K562 (cell line): ENCODE results near the gene TMPO. TPM values are rescaled to one million over a fixed set of nuclear protein-coding genes. Genes with fewer than 3 reads are reported as not detected.

Source experiments
- CSDE1 ChIP-seq, 2 experiments: fragments of 450-650 bp; IDR thresholded peaks; 2 replicates each; pipeline ENCODE4 v1.6.1; 2016; ENCODE audit warnings: mild to moderate bottlenecking in 1 of 2
- EHMT2 ChIP-seq: fragments of 450-650 bp; IDR thresholded peaks from 2 replicates; pipeline ENCODE4 v1.6.1; 2018; ENCODE audit warnings: antibody characterized with exemption
- ELF2 ChIP-seq: fragments of 250-450 bp; sonication (Bioruptor Pico); IDR thresholded peaks from 2 replicates; pipeline ENCODE4 v1.5.0; 2021; ENCODE audit warnings: mild to moderate bottlenecking
- ETV1 ChIP-seq: fragments of 450-650 bp; conservative IDR thresholded peaks from 2 replicates; pipeline ENCODE4 v1.6.1; 2016; ENCODE audit warnings: missing genetic modification characterization, control low read depth, low read depth, missing compliant biosample characterization
- HDAC1 ChIP-seq, 2 experiments: fragments of 450-650 bp; IDR thresholded peaks; 2 replicates each; pipeline ENCODE4 v1.6.1; 2016 to 2017; ENCODE audit warnings: inconsistent platforms in 1 of 2, mild to moderate bottlenecking in 1 of 2, moderate library complexity in 1 of 2
- ILK ChIP-seq: fragments of 450-650 bp; IDR thresholded peaks from 2 replicates; pipeline ENCODE4 v1.6.1; 2016; ENCODE audit warnings: missing genetic modification characterization, low read depth, mild to moderate bottlenecking, missing compliant biosample characterization, moderate library complexity, borderline replicate concordance
- MBD2 ChIP-seq: sonication (generic); IDR thresholded peaks from 2 replicates; pipeline ENCODE4 v1.6.1; 2016; ENCODE audit warnings: low read depth, borderline replicate concordance
- MYNN ChIP-seq, 2 experiments: sonication (generic); formaldehyde crosslinking in 1 of 2; IDR thresholded peaks; 2 replicates each; pipeline versions ENCODE4 v1.5.0 to v1.6.1; 2016 to 2020; ENCODE audit warnings: antibody characterized with exemption in 1 of 2, missing genetic modification reagents in 1 of 2
- RBM39 ChIP-seq: fragments of 200-400 bp; formaldehyde crosslinking; optimal IDR thresholded peaks from 2 replicates; pipeline ENCODE3; 2018; ENCODE audit warnings: low read depth, low read length
- SMARCC2 ChIP-seq: fragments of 450-650 bp; IDR thresholded peaks from 2 replicates; pipeline ENCODE4 v1.6.1; 2017; ENCODE audit warnings: antibody characterized with exemption, moderate library complexity, mild to moderate bottlenecking, low read depth
- ZFX ChIP-seq: sonication (generic); formaldehyde crosslinking; IDR thresholded peaks from 2 replicates; pipeline ENCODE4 v1.8.0; 2022; ENCODE audit warnings: mild to moderate bottlenecking, missing genetic modification reagents, moderate library complexity
- ZNF133 ChIP-seq: fragments of 250-450 bp; sonication (Bioruptor Pico); IDR thresholded peaks from 2 replicates; pipeline ENCODE4 v1.4.0; 2020; ENCODE audit warnings: mild to moderate bottlenecking
- ZNF174 ChIP-seq: fragments of 250-450 bp; sonication (Bioruptor Pico); IDR thresholded peaks from 2 replicates; pipeline ENCODE4 v1.4.0; 2020; ENCODE audit warnings: mild to moderate bottlenecking
- ZNF175 ChIP-seq: fragments of 200-800 bp; sonication (Bioruptor generic); IDR thresholded peaks from 2 replicates; pipeline ENCODE4 v1.6.1; 2016; ENCODE audit warnings: low read depth, mild to moderate bottlenecking, missing genetic modification characterization, missing compliant biosample characterization
- ZNF384 ChIP-seq: IDR thresholded peaks from 2 replicates; pipeline ENCODE4 v1.6.1; 2012; ENCODE audit warnings: low read depth, low read length, improper control_type of control experiment
- polyA plus RNA-seq, 8 experiments: library from polyadenylated mRNA; depleted of rRNA in 4 of 8; stranded (reverse) in 5 of 8; unstranded in 3 of 8; fragments of >200 nt; fragmentation: Nextera tagmentation in 2 of 8; fragmentation: Illumina TruSeq in 1 of 8; extraction: Ambion mirVana in 2 of 8; extraction: Trizol in 1 of 8; gene quantifications; 2 replicates each; pipeline versions ENCODE4 v1.2.1 to v1.2.3, GENCODE V29; 2011 to 2014; ENCODE audit warnings: inconsistent platforms in 1 of 8, missing spikeins in 1 of 8
- total RNA-seq, 7 experiments: library from RNA; depleted of rRNA in 6 of 7; stranded (reverse); fragments of >200 nt in 6 of 7; fragmentation: Illumina TruSeq in 2 of 7; extraction: Trizol in 2 of 7; gene quantifications; 2 replicates each; pipeline versions ENCODE4 v1.2.1 to v1.2.3, GENCODE V29; 2011 to 2021; ENCODE audit warnings: low replicate concordance in 1 of 7
- TF ChIP-seq, protein P1 (sequence below): sonication (generic); formaldehyde crosslinking; IDR thresholded peaks from 2 replicates; pipeline ENCODE4 v1.9.0; 2022; ENCODE audit warnings: mild to moderate bottlenecking, missing genetic modification reagents
- TF ChIP-seq, protein P2 (sequence below): sonication (generic); formaldehyde crosslinking; IDR thresholded peaks from 2 replicates; pipeline ENCODE4 v1.8.1; 2023; ENCODE audit warnings: mild to moderate bottlenecking, missing genetic modification reagents
- TF ChIP-seq, protein P3 (sequence below), 2 experiments: fragments of 450-650 bp; IDR thresholded peaks; 2 replicates each; pipeline ENCODE4 v1.6.1; 2016
- TF ChIP-seq, protein P4 (sequence below): sonication (generic); formaldehyde crosslinking; IDR thresholded peaks from 2 replicates; pipeline ENCODE4 v1.8.0; 2023; ENCODE audit warnings: mild to moderate bottlenecking, missing genetic modification reagents
- TF ChIP-seq, protein P5 (sequence below): fragments of 450-650 bp; formaldehyde crosslinking; conservative IDR thresholded peaks from 2 replicates; pipeline ENCODE4 v1.4.0; 2022; ENCODE audit warnings: mild to moderate bottlenecking, missing genetic modification characterization
- TF ChIP-seq, protein P6 (sequence below): fragments of 250-450 bp; sonication (Bioruptor Pico); IDR thresholded peaks from 2 replicates; pipeline ENCODE4 v1.8.0; 2021; ENCODE audit warnings: borderline replicate concordance, mild to moderate bottlenecking, moderate library complexity; ENCODE audit not compliant: poor library complexity, severe bottlenecking

Gene TMPO
- total and polyA plus RNA-seq, 9 of the 15 experiments (the other 6 are each of a cell fraction or from before 2014, with no cell fraction given) = 62.1 to 263 (median 182) TPM

DNA sequence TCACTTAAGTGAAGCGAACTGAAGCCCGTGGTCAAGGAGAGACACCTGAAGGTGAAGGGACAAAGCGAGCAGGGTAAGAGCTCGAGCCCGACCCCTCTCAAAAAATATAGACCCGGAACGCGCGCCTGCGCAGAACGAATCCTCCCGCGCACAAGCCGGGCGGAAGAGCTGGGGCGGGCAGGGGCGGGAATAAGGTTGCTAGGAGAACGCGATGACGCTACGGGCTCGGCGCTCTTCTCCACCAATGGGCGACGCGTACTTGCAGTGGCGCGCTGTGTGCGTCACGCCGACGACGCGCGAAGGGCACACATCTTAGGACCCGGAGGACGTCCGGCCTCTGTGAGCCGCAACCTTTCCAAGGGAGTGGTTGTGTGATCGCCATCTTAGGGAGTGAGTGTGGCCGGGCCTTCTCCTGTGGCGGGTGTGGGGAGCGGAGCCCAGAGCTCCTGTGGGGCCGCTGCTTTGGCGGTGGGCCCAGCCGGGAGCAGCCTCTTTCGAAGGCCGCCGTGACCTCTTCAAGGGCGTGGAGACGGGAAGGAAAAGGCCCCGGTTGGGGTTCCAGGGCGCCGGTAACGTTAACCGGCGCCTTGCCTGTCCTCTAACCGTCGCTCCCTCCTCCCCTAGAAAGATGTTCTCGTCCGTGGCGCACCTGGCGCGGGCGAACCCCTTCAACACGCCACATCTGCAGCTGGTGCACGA lies 78.1 kb downstream of the TMPO start, which contains the start of gene SLC25A3 (continued):
- TF ChIP-seq SMARCC2 (no peak), ZNF384 (no peak), ZNF175 (CRISPR knock-in tag) (no peak), ZNF133 (CRISPR knock-in tag) (no peak), EHMT2 (no peak), CSDE1 (IDR thresholded peaks at IDR 0.05) (peak in 1 of 2 experiments; percentile 96; a peak in 2 of 4 replicates), ILK (tag) (no peak), ELF2 (CRISPR knock-in tag) (0 out of 2 replicates have a peak, but pooled peaks have one; percentile 13), ZFX (CRISPR knock-in tag) (peak; percentile 96), RBM39 (no peak), ETV1 (peak; percentile 49; the same call in 1 of the 2 replicates), HDAC1 (IDR thresholded peaks at IDR 0.05) (peak in 1 of 2 experiments; percentile 49; a peak in 1 of 4 replicates), MYNN (IDR thresholded peaks at IDR 0.05) (peak; percentile 40; the same call in 1 of the 2 replicates), MYNN (CRISPR knock-in tag; IDR thresholded peaks at IDR 0.05) (no peak), MBD2 (peak; percentile 94), ZNF174 (CRISPR knock-in tag) (no peak)
- TF ChIP-seq, protein P1, sequence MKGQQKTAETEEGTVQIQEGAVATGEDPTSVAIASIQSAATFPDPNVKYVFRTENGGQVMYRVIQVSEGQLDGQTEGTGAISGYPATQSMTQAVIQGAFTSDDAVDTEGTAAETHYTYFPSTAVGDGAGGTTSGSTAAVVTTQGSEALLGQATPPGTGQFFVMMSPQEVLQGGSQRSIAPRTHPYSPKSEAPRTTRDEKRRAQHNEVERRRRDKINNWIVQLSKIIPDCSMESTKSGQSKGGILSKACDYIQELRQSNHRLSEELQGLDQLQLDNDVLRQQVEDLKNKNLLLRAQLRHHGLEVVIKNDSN (CRISPR knock-in tag) = no peak
- TF ChIP-seq, protein P2, sequence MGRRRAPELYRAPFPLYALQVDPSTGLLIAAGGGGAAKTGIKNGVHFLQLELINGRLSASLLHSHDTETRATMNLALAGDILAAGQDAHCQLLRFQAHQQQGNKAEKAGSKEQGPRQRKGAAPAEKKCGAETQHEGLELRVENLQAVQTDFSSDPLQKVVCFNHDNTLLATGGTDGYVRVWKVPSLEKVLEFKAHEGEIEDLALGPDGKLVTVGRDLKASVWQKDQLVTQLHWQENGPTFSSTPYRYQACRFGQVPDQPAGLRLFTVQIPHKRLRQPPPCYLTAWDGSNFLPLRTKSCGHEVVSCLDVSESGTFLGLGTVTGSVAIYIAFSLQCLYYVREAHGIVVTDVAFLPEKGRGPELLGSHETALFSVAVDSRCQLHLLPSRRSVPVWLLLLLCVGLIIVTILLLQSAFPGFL (CRISPR knock-in tag) = no peak
- TF ChIP-seq, protein P3, sequence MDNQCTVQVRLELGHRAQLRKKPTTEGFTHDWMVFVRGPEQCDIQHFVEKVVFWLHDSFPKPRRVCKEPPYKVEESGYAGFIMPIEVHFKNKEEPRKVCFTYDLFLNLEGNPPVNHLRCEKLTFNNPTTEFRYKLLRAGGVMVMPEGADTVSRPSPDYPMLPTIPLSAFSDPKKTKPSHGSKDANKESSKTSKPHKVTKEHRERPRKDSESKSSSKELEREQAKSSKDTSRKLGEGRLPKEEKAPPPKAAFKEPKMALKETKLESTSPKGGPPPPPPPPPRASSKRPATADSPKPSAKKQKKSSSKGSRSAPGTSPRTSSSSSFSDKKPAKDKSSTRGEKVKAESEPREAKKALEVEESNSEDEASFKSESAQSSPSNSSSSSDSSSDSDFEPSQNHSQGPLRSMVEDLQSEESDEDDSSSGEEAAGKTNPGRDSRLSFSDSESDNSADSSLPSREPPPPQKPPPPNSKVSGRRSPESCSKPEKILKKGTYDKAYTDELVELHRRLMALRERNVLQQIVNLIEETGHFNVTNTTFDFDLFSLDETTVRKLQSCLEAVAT (IDR thresholded peaks at IDR 0.05) = 0 out of 4 replicates have a peak, but pooled peaks have one; percentile 17 to 47
- TF ChIP-seq, protein P4, sequence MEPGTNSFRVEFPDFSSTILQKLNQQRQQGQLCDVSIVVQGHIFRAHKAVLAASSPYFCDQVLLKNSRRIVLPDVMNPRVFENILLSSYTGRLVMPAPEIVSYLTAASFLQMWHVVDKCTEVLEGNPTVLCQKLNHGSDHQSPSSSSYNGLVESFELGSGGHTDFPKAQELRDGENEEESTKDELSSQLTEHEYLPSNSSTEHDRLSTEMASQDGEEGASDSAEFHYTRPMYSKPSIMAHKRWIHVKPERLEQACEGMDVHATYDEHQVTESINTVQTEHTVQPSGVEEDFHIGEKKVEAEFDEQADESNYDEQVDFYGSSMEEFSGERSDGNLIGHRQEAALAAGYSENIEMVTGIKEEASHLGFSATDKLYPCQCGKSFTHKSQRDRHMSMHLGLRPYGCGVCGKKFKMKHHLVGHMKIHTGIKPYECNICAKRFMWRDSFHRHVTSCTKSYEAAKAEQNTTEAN (CRISPR knock-in tag) = no peak
- TF ChIP-seq, protein P5, sequence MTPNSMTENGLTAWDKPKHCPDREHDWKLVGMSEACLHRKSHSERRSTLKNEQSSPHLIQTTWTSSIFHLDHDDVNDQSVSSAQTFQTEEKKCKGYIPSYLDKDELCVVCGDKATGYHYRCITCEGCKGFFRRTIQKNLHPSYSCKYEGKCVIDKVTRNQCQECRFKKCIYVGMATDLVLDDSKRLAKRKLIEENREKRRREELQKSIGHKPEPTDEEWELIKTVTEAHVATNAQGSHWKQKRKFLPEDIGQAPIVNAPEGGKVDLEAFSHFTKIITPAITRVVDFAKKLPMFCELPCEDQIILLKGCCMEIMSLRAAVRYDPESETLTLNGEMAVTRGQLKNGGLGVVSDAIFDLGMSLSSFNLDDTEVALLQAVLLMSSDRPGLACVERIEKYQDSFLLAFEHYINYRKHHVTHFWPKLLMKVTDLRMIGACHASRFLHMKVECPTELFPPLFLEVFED (CRISPR knock-in tag) = no peak
- TF ChIP-seq, protein P6, sequence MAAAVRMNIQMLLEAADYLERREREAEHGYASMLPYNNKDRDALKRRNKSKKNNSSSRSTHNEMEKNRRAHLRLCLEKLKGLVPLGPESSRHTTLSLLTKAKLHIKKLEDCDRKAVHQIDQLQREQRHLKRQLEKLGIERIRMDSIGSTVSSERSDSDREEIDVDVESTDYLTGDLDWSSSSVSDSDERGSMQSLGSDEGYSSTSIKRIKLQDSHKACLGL (CRISPR knock-in tag) = no peak
